IMR-90 (cell line): Measurements from ENCODE around the gene GLTPD2. TPM values are rescaled to one million over a fixed set of nuclear protein-coding genes. Genes with fewer than 3 reads are reported as not detected.

Experiments
- ATAC-seq: fragments of 200-7000 bp; cut with Tn5 transposase; 2 replicates; pipeline ENCODE4 v1.9.1; 2020; ENCODE audit warnings: low read depth, mild to moderate bottlenecking, moderate library complexity
- BruUV-seq: library from RNA; stranded (reverse); fragments of 400-500 nt; replicated peaks from 2 replicates; lab custom pipeline; 2021; lab: Mats Ljungman, UMichigan
- CTCF ChIA-PET: fragments of 300-600 bp; formaldehyde crosslinking; extraction: SDS; loops from one replicate; lab custom pipeline; 2021; ENCODE audit warnings: antibody characterized with exemption; lab: Yijun Ruan, JAX
- POLR2A ChIA-PET: fragments of 300-600 bp; sonication (Branson Sonifier 250); formaldehyde crosslinking; loops from one replicate; lab custom pipeline; 2022; ENCODE audit warnings: antibody characterized with exemption; ENCODE audit not compliant: unreplicated experiment; lab: Charles Lee
- DNase-seq: peaks from one replicate; pipeline ENCODE4 v3.0.0; 2013
- H2AFZ ChIP-seq: replicated peaks from 2 replicates; pipeline ENCODE3; 2013; ENCODE audit warnings: low read length, mild to moderate bottlenecking; ENCODE audit not compliant: poor library complexity
- H2AK5ac ChIP-seq: 2 replicates; pipeline ENCODE4 v1.6.1; 2013; ENCODE audit warnings: low read depth, low read length, inconsistent platforms
- H2AK9ac ChIP-seq: replicated peaks from 2 replicates; pipeline ENCODE3; 2013; ENCODE audit warnings: mild to moderate bottlenecking, low read depth, low read length, moderate library complexity; ENCODE audit not compliant: poor library complexity
- H2BK120ac ChIP-seq: 2 replicates; pipeline ENCODE4 v1.6.1; 2013; ENCODE audit warnings: low read depth, low read length, inconsistent platforms
- H2BK15ac ChIP-seq: 3 replicates; pipeline ENCODE4 v1.6.1; 2013; ENCODE audit warnings: low read depth, low read length, inconsistent platforms
- H2BK20ac ChIP-seq: 2 replicates; pipeline ENCODE4 v1.6.1; 2013; ENCODE audit warnings: low read depth, mild to moderate bottlenecking, inconsistent platforms, low read length, moderate library complexity
- H2BK5ac ChIP-seq: 2 replicates; pipeline ENCODE4 v1.6.1; 2013; ENCODE audit warnings: mild to moderate bottlenecking, low read depth, low read length, inconsistent platforms; ENCODE audit not compliant: poor library complexity, severe bottlenecking
- H3K14ac ChIP-seq: replicated peaks from 2 replicates; pipeline ENCODE4 v1.6.1; 2013; ENCODE audit warnings: low read depth, low read length, inconsistent platforms
- H3K18ac ChIP-seq: 2 replicates; pipeline ENCODE4 v1.6.1; 2013; ENCODE audit warnings: low read depth, low read length, control low read depth
- H3K23ac ChIP-seq: 2 replicates; pipeline ENCODE4 v1.6.1; 2013; ENCODE audit warnings: low read depth, low read length, inconsistent platforms
- H3K27ac ChIP-seq: 2 replicates; pipeline ENCODE4 v1.5.1; 2013; ENCODE audit warnings: mild to moderate bottlenecking, control low read depth, low read length; ENCODE audit not compliant: insufficient read depth
- H3K27me3 ChIP-seq: 2 replicates; pipeline ENCODE4 v1.6.1; 2013; ENCODE audit warnings: low read length; ENCODE audit not compliant: control insufficient read depth, insufficient read depth
- H3K36me3 ChIP-seq: 2 replicates; pipeline ENCODE4 v1.6.1; 2013; ENCODE audit warnings: low read length, mixed read lengths; ENCODE audit not compliant: control insufficient read depth, insufficient read depth
- H3K4ac ChIP-seq: 2 replicates; pipeline ENCODE4 v1.6.1; 2013; ENCODE audit warnings: low read depth, low read length, inconsistent platforms
- H3K4me1 ChIP-seq: 2 replicates; pipeline ENCODE4 v1.6.1; 2013; ENCODE audit warnings: low read length, mixed read lengths; ENCODE audit not compliant: control insufficient read depth, insufficient read depth
- H3K4me2 ChIP-seq: 2 replicates; pipeline ENCODE4 v1.6.1; 2013; ENCODE audit warnings: low read depth, mild to moderate bottlenecking, control low read depth, low read length, moderate library complexity
- H3K4me3 ChIP-seq: 2 replicates; pipeline ENCODE4 v1.5.1; 2013; ENCODE audit warnings: low read depth, mild to moderate bottlenecking, control low read depth, low read length, moderate library complexity; ENCODE audit not compliant: insufficient read depth
- H3K56ac ChIP-seq: 2 replicates; pipeline ENCODE4 v1.6.1; 2013; ENCODE audit warnings: low read length, inconsistent platforms; ENCODE audit not compliant: insufficient read depth; ENCODE audit errors: extremely low read depth
- H3K79me1 ChIP-seq, 2 experiments: 2 replicates each; pipeline ENCODE4 v1.6.1; 2013; ENCODE audit warnings: low read length in 2 of 2, inconsistent platforms in 1 of 2, low read depth in 1 of 2
- H3K9ac ChIP-seq: 2 replicates; pipeline ENCODE4 v1.6.1; 2013; ENCODE audit warnings: low read depth, low read length, control low read depth
- H3K9me1 ChIP-seq: 2 replicates; pipeline ENCODE4 v1.6.1; 2013; ENCODE audit warnings: low read length, inconsistent platforms; ENCODE audit not compliant: insufficient read depth
- H3K9me3 ChIP-seq: 2 replicates; pipeline ENCODE4 v1.6.1; 2013; ENCODE audit warnings: low read length; ENCODE audit not compliant: control insufficient read depth, insufficient read depth
- H4K20me1 ChIP-seq: 2 replicates; pipeline ENCODE4 v1.6.1; 2013; ENCODE audit warnings: low read length, inconsistent platforms; ENCODE audit not compliant: insufficient read depth
- H4K5ac ChIP-seq: 2 replicates; pipeline ENCODE4 v1.6.1; 2013; ENCODE audit warnings: mild to moderate bottlenecking, low read depth, low read length, control low read depth
- H4K8ac ChIP-seq, 2 experiments: 2 replicates each; pipeline ENCODE4 v1.6.1; 2013; ENCODE audit warnings: low read depth in 2 of 2, low read length in 2 of 2, control low read depth in 1 of 2, inconsistent platforms in 1 of 2
- H4K91ac ChIP-seq: 2 replicates; pipeline ENCODE4 v1.6.1; 2013; ENCODE audit warnings: low read depth, low read length, inconsistent platforms; ENCODE audit not compliant: insufficient read depth
- CEBPB ChIP-seq: IDR thresholded peaks from 2 replicates; pipeline ENCODE4 v1.6.1; 2012; ENCODE audit warnings: low read depth, low read length, improper control_type of control experiment
- CTCF ChIP-seq: conservative IDR thresholded peaks from 2 replicates; pipeline ENCODE4 v1.5.1; 2012; ENCODE audit warnings: mild to moderate bottlenecking, low read depth, low read length, improper control_type of control experiment
- ELK1 ChIP-seq: fragments of 150-350 bp; IDR thresholded peaks from 2 replicates; pipeline ENCODE4 v1.6.1; 2016; ENCODE audit warnings: low read depth, mild to moderate bottlenecking, low read length, moderate library complexity, borderline replicate concordance
- NFE2L2 ChIP-seq: fragments of 150-350 bp; IDR thresholded peaks from 2 replicates; pipeline ENCODE4 v1.6.1; 2016; ENCODE audit warnings: low read depth, mild to moderate bottlenecking, low read length
- RCOR1 ChIP-seq: IDR thresholded peaks from 2 replicates; pipeline ENCODE4 v1.6.1; 2012; ENCODE audit warnings: mild to moderate bottlenecking, low read length, improper control_type of control experiment; ENCODE audit not compliant: insufficient replicate concordance
- USF2 ChIP-seq: fragments of 150-350 bp; IDR thresholded peaks from 2 replicates; pipeline ENCODE4 v1.6.1; 2017; ENCODE audit warnings: mild to moderate bottlenecking, antibody characterized with exemption, low read length, low read depth
- WGBS, 2 experiments: methylation state at CpG; one replicate each; pipeline versions ENCODE4 v1.1.5 to v1.1.7; 2013; ENCODE audit warnings: missing lambda C conversion rate in 2 of 2; ENCODE audit not compliant: insufficient read length in 1 of 2; ENCODE audit errors: extremely low coverage in 2 of 2; 5-methylcytosine and 5-hydroxymethylcytosine counted together
- dilution Hi-C: fragments of 300-500 bp; cut with HindIII; formaldehyde crosslinking; loops from one replicate; pipeline ENCODE4 v1.14.3; 2018; ENCODE audit warnings: low sequenced_read_pairs; ENCODE audit not compliant: unreplicated experiment
- in situ Hi-C: fragments of 300-500 bp; cut with MboI; formaldehyde crosslinking; loops from 3 replicates; pipeline ENCODE4 v1.14.3; 2019; ENCODE audit warnings: low sequenced_read_pairs, inconsistent platforms, mixed read lengths
- intact Hi-C: fragments of 100-400 bp; cut with micrococcal nuclease; formaldehyde crosslinking; loops from 2 replicates; pipeline ENCODE4 v1.10.0; 2022
- polyA plus RNA-seq, 3 experiments: library from polyadenylated mRNA; depleted of rRNA; stranded (reverse); fragments of >200 nt; gene quantifications; 2 replicates each; pipeline ENCODE4 v1.2.3, GENCODE V29; 2012; ENCODE audit warnings: low replicate concordance in 1 of 3
- total RNA-seq: library from RNA; depleted of rRNA; stranded (reverse); fragments of >200 nt; gene quantifications from 2 replicates; pipeline ENCODE4 v1.2.3, GENCODE V29; 2012

Gene GLTPD2
- total and polyA plus RNA-seq, 2 of the 4 experiments (the other 2 are of a cell fraction): not detected

- TF ChIP-seq ELK1 (no peak), USF2 (no peak), RCOR1 (no peak), NFE2L2 (no peak), CEBPB (no peak), CTCF (no peak)
- Histone ChIP-seq H3K23ac (no peak overlapping the region), H2AFZ (no peak overlapping the region), H3K4me3 (no peak overlapping the region), H4K20me1 (no peaks in the 10 kb centered on the region), H3K27ac (no peak overlapping the region), H4K8ac (no peak overlapping the region), H3K4ac (no peak overlapping the region), H3K9ac (no peak overlapping the region), H4K5ac (no peak overlapping the region), H3K56ac (no peak overlapping the region), H4K91ac (no peak overlapping the region), H2BK5ac (no peak overlapping the region), H3K4me1 (no peaks in the 10 kb centered on the region), H3K4me2 (no peak overlapping the region), H3K18ac (no peak overlapping the region), H3K27me3 (no peaks in the 10 kb centered on the region), H2AK9ac (no peak overlapping the region), H3K36me3 (peaks cover 28% of the 10 kb centered on the region), H2AK5ac (no peak overlapping the region), H2BK20ac (no peak overlapping the region), H3K14ac (no peak overlapping the region), H3K79me1 (no peaks in the 10 kb centered on the region), H2BK120ac (no peak overlapping the region), H3K9me3 (no peaks in the 10 kb centered on the region), H3K9me1 (no peaks in the 10 kb centered on the region), H2BK15ac (no peak overlapping the region)
- WGBS, 2 experiments: 95% methylated on average over 3 of the region's 12 CpGs; no CpG with 5 or more reads in 1 of the 2 experiments
- no peak for ATAC-seq
- dilution Hi-C loops (no loop called here), intact Hi-C loops (no loop called here), in situ Hi-C loops (no loop called here)
- no TSS peak for BruUV-seq
- ChIA-PET CTCF (no interaction called here), POLR2A (interaction anchor here (0.5 to 0.6 kb wide), 2 partner anchors 15 to 27 kb away, joined by 3 read pairs; partner anchors contain the start of gene PSMB6)
- DNase-seq: no peak
These were observed 34.8 kb downstream of the GLTPD2 start for GRCh38 chr17:4823373-4824089.
